GM18907 (cell line): ENCODE results near the gene ABCG8.
"Not testable (repeated sequence)": the region's sequence is repeated elsewhere in the genome, so short reads cannot be mapped to it uniquely, and the experiment has no call there.

Experiments used
- ATAC-seq: cut with Tn5 transposase; IDR thresholded peaks from one replicate; pipeline ENCODE4 v1.9.1; 2021; ENCODE audit warnings: mild to moderate bottlenecking, moderate library complexity; ENCODE audit not compliant: unreplicated experiment

ABCG8 gene

DNA sequence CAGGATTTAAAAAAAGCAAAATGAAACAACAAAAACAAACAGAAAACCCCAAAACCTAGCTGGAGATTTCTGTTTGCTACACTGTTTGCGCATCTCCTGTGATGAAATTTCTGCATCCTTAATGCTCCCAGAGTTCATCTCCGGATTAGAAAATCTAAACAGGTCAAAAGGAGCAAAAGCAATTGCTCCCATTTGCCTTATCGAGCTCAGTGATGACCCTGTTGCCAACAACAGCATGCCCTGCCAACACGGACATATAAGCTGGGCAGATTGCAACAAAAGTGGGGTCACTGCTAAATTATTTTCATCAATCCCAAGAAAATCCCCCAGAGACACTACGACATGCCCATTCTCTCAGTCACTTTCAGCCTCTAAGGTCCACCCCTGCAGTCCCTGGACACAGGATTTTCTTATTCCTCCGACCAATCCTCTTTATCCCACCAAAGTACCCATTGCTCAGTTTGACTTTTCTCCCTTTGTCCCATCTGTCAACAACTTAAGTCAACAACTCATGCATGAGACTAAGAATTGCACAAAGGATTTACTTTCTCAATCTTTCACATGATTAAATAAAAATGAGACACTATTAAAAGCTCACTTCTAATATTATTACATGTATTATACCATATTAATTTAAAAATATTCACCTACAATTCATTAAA, 67.8 kb downstream of the ABCG8 start:
- ATAC-seq, result no peak

DNA sequence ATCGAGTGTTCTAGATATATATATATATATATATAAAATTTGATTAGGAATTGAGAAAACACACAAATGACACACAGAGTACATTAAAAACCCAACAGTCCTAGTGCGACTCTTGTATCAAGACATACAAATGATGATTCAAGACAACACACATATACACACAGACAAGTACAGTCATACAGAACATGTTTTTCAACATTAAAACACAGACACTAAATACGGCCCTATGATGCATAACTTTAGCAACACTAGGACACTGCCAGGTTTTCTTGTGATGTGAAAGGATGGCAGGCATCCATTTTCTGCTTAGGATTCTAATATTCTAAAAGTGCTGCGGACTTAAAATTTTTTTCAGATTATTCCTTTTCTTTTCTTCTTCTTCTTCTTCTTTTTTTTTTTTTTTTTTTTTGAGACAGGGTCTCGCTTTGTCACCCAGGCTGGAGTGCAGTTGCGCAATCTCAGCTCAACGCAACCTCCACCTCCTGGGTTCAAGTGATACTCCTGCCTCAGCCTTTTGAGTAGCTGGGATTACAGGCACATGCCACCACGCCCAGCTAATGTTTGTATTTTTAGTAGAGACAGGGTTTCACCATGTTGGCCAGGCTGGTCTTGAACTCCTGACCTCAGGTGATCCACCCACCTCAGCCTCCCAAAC, 72.5 kb downstream of the ABCG8 start:
- ATAC-seq, result not testable (repeated sequence)

DNA sequence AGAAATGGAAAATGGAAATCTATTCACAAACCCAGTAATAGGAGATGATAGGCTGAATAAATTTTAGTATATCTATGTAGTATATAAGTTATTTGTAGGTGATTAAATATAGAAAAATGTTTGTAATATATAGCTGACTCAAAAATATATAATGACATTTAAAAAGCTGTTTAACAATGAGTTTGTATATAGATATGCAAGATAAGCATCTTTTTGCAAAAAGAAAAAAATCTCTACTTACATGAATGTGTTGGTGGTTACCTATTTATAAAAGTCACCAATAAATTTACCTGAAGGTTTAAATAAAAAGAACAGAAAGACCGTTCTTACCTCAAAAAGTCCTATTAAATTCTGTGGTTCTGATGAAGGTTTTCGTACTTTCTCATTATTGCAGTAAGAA, 85.7 kb downstream of the ABCG8 start:
- no peak for ATAC-seq

DNA sequence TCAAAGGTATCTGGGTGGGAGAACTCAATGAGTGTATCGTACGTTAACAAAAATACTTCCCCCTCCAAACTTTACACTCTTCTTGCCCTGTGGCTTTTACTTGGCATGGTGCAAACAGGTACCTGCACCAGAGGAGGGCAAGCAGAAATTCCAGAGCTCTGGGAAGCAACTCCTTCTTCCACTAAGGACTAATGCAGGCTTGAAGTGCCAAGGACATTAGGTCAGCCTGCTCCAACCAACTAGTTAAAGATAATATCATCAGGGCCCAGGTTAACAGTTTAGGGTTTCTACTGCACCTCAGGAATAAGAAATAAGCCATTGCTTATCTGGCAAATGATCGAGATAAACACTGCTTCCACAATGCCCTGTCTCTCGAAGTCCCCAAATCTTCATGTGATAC, 86.7 kb downstream of the ABCG8 start:
- no peak for ATAC-seq

DNA sequence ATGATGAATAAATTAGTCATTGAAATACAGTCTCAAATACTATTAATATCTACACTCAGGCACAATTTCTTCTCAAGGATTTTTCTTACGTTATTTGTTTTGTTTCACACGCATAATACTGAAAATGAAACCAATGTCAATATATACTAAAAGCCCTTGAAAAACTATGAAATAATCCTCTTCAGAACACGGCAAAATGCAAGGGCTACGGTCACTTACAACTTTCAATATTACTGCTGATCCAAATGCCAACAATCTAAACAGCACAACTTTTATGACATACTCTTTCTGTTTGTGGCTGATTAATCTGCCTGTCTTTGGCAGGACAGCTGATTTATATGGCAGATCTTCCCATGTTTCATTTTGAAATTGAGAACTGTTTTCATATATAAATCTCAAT, 88.7 kb downstream of the ABCG8 start:
- no peak for ATAC-seq

DNA sequence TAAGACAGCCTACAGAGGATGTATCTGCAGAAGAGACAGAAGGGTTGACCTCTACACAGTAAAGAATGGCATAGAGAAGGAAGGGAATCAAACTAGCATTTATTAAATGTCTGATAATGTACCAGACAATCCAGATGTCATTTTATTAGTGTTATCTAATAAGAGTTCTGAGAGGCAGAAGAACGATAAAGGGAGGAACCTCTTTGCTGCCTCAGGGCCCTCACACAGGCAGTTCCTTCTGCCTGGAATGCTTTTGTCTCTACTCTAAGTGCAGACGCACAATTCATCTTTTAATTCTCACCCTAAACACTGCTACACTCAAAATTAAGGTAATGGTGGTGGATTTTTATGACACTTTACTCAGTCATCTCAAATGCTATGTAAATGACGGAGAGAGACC, 92.5 kb downstream of the ABCG8 start:
- no peak for ATAC-seq
